ENCODE results near the gene FBN1.

DNA sequence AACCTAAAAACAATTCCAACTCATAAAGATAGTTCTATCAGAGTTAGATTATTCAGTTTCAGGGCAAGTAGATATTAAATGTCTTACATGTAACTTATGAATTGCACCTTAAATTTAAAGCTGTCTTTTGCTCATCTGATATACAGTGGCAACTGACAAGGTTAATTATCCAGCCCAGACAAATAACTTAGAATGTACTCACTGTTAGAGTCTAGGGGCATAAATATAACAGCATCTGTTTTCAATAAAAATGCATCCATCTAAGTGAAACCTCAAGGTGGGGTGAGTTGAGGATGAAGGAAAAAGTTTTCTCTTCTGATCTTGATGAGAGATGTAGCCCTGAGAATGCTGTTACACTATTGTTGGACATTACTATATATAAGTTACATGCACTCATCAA lies 112.6 kb downstream of the FBN1 start:
- TF ChIP-seq ZNF155 (tag by site-specific recombination; IDR thresholded peaks at IDR 0.05) (no peak), SCRT2 (tag by site-specific recombination; IDR thresholded peaks at IDR 0.05) (no peak), ZNF239 (tag by site-specific recombination; IDR thresholded peaks at IDR 0.05) (no peak), TCF7L2 (IDR thresholded peaks at IDR 0.05; ENCODE audit: borderline replicate concordance, low read depth, low read length) (no peak), ZNF311 (tag by site-specific recombination; IDR thresholded peaks at IDR 0.05; ENCODE audit: borderline replicate concordance) (no peak), ZNF423 (tag by site-specific recombination; IDR thresholded peaks at IDR 0.05) (no peak), ZNF626 (tag by site-specific recombination; IDR thresholded peaks at IDR 0.05) (no peak), ZEB2 (tag by site-specific recombination; IDR thresholded peaks at IDR 0.05) (no peak), ZNF140 (tag by site-specific recombination; IDR thresholded peaks at IDR 0.05) (no peak)
- TF ChIP-seq, protein P1, sequence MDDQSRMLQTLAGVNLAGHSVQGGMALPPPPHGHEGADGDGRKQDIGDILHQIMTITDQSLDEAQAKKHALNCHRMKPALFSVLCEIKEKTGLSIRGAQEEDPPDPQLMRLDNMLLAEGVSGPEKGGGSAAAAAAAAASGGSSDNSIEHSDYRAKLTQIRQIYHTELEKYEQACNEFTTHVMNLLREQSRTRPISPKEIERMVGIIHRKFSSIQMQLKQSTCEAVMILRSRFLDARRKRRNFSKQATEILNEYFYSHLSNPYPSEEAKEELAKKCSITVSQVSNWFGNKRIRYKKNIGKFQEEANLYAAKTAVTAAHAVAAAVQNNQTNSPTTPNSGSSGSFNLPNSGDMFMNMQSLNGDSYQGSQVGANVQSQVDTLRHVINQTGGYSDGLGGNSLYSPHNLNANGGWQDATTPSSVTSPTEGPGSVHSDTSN (CRISPR knock-in tag; IDR thresholded peaks at IDR 0.05) = no peak
- TF ChIP-seq, protein P2, sequence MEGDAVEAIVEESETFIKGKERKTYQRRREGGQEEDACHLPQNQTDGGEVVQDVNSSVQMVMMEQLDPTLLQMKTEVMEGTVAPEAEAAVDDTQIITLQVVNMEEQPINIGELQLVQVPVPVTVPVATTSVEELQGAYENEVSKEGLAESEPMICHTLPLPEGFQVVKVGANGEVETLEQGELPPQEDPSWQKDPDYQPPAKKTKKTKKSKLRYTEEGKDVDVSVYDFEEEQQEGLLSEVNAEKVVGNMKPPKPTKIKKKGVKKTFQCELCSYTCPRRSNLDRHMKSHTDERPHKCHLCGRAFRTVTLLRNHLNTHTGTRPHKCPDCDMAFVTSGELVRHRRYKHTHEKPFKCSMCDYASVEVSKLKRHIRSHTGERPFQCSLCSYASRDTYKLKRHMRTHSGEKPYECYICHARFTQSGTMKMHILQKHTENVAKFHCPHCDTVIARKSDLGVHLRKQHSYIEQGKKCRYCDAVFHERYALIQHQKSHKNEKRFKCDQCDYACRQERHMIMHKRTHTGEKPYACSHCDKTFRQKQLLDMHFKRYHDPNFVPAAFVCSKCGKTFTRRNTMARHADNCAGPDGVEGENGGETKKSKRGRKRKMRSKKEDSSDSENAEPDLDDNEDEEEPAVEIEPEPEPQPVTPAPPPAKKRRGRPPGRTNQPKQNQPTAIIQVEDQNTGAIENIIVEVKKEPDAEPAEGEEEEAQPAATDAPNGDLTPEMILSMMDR (tag by site-specific recombination; IDR thresholded peaks at IDR 0.05) = no peak
- TF ChIP-seq, protein P3, sequence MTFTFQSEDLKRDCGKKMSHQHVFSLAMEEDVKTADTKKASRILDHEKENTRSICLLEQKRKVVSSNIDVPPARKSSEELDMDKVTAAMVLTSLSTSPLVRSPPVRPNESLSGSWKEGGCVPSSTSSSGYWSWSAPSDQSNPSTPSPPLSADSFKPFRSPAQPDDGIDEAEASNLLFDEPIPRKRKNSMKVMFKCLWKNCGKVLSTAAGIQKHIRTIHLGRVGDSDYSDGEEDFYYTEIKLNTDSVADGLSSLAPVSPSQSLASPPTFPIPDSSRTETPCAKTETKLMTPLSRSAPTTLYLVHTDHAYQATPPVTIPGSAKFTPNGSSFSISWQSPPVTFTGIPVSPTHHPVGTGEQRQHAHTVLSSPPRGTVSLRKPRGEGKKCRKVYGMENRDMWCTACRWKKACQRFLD (tag by site-specific recombination; IDR thresholded peaks at IDR 0.05) = no peak
- TF ChIP-seq, protein P4, sequence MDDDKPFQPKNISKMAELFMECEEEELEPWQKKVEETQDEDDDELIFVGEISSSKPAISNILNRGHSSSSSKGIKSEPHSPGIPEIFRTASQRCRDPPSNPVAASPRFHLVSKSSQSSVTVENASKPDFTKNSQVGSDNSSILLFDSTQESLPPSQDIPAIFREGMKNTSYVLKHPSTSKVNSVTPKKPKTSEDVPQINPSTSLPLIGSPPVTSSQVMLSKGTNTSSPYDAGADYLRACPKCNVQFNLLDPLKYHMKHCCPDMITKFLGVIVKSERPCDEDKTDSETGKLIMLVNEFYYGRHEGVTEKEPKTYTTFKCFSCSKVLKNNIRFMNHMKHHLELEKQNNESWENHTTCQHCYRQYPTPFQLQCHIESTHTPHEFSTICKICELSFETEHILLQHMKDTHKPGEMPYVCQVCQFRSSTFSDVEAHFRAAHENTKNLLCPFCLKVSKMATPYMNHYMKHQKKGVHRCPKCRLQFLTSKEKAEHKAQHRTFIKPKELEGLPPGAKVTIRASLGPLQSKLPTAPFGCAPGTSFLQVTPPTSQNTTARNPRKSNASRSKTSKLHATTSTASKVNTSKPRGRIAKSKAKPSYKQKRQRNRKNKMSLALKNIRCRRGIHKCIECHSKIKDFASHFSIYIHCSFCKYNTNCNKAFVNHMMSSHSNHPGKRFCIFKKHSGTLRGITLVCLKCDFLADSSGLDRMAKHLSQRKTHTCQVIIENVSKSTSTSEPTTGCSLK (tag by site-specific recombination; IDR thresholded peaks at IDR 0.05) = no peak
- TF ChIP-seq, protein P5, sequence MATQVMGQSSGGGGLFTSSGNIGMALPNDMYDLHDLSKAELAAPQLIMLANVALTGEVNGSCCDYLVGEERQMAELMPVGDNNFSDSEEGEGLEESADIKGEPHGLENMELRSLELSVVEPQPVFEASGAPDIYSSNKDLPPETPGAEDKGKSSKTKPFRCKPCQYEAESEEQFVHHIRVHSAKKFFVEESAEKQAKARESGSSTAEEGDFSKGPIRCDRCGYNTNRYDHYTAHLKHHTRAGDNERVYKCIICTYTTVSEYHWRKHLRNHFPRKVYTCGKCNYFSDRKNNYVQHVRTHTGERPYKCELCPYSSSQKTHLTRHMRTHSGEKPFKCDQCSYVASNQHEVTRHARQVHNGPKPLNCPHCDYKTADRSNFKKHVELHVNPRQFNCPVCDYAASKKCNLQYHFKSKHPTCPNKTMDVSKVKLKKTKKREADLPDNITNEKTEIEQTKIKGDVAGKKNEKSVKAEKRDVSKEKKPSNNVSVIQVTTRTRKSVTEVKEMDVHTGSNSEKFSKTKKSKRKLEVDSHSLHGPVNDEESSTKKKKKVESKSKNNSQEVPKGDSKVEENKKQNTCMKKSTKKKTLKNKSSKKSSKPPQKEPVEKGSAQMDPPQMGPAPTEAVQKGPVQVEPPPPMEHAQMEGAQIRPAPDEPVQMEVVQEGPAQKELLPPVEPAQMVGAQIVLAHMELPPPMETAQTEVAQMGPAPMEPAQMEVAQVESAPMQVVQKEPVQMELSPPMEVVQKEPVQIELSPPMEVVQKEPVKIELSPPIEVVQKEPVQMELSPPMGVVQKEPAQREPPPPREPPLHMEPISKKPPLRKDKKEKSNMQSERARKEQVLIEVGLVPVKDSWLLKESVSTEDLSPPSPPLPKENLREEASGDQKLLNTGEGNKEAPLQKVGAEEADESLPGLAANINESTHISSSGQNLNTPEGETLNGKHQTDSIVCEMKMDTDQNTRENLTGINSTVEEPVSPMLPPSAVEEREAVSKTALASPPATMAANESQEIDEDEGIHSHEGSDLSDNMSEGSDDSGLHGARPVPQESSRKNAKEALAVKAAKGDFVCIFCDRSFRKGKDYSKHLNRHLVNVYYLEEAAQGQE (tag by site-specific recombination; IDR thresholded peaks at IDR 0.05) = no peak

All from HEK293 (cell line).